PC-9 (cell line): Measurements from ENCODE around the gene TARDBP.

Experiments used
- EZH2 ChIP-seq: fragments of 200-600 bp; sonication (generic); IDR thresholded peaks from 2 replicates; pipeline ENCODE4 v1.8.0; 2017; ENCODE audit warnings: antibody characterized with exemption, low read depth
- TF ChIP-seq, protein P1 (sequence below): fragments of 200-600 bp; sonication (generic); conservative IDR thresholded peaks from 2 replicates; pipeline ENCODE4 v1.6.1; 2017; ENCODE audit warnings: mixed run types, antibody characterized with exemption, mild to moderate bottlenecking, moderate library complexity

- TF ChIP-seq, protein P1, sequence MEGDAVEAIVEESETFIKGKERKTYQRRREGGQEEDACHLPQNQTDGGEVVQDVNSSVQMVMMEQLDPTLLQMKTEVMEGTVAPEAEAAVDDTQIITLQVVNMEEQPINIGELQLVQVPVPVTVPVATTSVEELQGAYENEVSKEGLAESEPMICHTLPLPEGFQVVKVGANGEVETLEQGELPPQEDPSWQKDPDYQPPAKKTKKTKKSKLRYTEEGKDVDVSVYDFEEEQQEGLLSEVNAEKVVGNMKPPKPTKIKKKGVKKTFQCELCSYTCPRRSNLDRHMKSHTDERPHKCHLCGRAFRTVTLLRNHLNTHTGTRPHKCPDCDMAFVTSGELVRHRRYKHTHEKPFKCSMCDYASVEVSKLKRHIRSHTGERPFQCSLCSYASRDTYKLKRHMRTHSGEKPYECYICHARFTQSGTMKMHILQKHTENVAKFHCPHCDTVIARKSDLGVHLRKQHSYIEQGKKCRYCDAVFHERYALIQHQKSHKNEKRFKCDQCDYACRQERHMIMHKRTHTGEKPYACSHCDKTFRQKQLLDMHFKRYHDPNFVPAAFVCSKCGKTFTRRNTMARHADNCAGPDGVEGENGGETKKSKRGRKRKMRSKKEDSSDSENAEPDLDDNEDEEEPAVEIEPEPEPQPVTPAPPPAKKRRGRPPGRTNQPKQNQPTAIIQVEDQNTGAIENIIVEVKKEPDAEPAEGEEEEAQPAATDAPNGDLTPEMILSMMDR, result no peak
- no peak for TF ChIP-seq EZH2
Measured at GRCh38 chr1:11044849-11045427, 32.5 kb downstream of the TARDBP start.
